ENCODE results near the gene LY86. TPM values are rescaled to one million over a fixed set of nuclear protein-coding genes. Genes with fewer than 3 reads are reported as not detected.

Gene LY86
- total RNA-seq, 2 donors from 2014 or later: 0.91 to 1.3 TPM

DNA sequence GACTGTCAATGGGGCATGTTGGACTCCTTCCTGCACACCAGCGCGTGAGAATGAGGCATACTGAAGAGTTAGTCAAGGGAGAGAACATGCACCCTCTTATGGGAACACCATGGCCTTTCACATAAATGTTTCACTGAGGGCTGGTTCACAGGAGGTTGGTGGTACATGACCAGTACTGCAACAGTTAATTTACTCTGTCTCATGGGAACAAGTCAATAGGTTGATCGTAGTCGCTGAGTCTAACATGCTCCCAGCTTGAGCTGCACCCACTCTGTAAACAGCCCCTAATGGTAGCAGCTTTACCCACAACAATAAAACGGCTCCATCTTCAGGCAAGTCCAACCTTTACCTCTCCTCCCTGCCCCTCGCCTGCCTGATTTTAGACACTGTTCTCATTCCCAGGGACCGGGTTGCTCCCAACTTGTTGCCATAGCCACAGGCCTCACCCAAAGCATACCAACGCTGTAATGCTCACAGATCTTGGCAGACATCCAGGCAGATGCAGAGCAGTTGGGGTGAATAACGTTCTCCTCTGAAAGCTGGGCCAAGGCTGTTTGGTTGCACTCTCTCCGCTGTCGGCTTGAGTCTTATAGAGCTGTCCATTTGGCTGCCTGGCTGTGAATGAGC, 111.3 kb downstream of the LY86 start:
- Histone ChIP-seq H3K9me3 (no peaks in the 10 kb centered on the region), H3K9ac (ENCODE audit: low read depth in 2 of 2, low read length in 2 of 2) (peak overlapping the region in 1 of 2 donors; percentile 68), H3K4me1 (peaks cover 31% of the 10 kb centered on the region), H3K4me3 (no peak overlapping the region), H3K36me3 (no peaks in the 10 kb centered on the region), H3K27ac (peak overlapping the region; percentile 80), H3K27me3 (no peaks in the 10 kb centered on the region)
- intact Hi-C loops (cut with DNase I): no loop called here
- TF ChIP-seq, protein P1, sequence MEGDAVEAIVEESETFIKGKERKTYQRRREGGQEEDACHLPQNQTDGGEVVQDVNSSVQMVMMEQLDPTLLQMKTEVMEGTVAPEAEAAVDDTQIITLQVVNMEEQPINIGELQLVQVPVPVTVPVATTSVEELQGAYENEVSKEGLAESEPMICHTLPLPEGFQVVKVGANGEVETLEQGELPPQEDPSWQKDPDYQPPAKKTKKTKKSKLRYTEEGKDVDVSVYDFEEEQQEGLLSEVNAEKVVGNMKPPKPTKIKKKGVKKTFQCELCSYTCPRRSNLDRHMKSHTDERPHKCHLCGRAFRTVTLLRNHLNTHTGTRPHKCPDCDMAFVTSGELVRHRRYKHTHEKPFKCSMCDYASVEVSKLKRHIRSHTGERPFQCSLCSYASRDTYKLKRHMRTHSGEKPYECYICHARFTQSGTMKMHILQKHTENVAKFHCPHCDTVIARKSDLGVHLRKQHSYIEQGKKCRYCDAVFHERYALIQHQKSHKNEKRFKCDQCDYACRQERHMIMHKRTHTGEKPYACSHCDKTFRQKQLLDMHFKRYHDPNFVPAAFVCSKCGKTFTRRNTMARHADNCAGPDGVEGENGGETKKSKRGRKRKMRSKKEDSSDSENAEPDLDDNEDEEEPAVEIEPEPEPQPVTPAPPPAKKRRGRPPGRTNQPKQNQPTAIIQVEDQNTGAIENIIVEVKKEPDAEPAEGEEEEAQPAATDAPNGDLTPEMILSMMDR (IDR thresholded peaks at IDR 0.05): no peak
- DNase-seq: peak; percentile 96

DNA sequence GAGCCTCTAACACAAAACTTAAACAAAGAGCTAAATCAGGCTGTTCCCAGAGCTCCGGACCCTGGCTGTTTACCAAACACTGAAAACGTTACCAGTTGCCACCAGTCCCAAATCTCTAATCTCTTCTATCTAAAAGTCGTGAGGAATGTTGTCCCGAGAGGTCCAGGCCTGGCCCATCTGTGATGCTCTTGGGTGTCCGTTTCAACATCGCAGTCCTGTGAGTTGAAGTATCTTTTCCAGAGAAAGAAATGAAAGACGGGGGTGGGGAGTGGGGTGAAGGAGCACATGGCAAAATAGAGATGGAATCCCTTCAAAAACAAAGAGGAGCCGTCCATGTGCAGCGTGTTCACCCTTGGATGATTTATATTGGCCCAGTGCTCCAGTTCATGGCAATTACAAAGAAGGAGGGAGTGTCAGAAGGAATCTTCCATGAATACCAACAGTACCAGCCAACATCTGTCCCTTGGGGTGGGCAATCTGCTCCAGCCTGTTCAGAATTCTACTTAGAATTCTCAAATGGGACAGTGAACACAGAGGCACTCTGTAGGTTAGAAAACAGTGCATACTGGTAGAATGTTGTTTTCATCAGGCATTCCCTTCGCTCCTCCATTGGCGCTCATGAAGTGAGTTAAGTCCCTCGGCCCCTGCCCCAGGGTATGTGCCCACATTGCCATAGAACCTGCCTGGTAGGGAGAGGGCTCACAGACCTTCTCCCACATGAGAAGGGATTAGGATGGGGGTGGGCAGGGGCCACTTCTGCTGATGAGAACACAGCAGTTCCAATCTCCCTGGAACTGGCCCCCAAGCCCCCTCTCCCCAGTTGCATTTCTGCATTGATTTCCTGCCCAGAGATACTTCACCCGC, 112.1 kb downstream of the LY86 start:
- Histone ChIP-seq H3K27me3 (no peaks in the 10 kb centered on the region), H3K9me3 (no peaks in the 10 kb centered on the region), H3K36me3 (no peaks in the 10 kb centered on the region), H3K4me1 (peaks cover 26% of the 10 kb centered on the region), H3K4me3 (no peak overlapping the region), H3K27ac (peak overlapping the region; percentile 80), H3K9ac (ENCODE audit: low read depth in 2 of 2, low read length in 2 of 2) (peak overlapping the region in 1 of 2 donors; percentile 68)
- no peak for DNase-seq
- TF ChIP-seq, protein P1 (IDR thresholded peaks at IDR 0.05): no peak
- intact Hi-C loops (cut with DNase I): no loop called here

DNA sequence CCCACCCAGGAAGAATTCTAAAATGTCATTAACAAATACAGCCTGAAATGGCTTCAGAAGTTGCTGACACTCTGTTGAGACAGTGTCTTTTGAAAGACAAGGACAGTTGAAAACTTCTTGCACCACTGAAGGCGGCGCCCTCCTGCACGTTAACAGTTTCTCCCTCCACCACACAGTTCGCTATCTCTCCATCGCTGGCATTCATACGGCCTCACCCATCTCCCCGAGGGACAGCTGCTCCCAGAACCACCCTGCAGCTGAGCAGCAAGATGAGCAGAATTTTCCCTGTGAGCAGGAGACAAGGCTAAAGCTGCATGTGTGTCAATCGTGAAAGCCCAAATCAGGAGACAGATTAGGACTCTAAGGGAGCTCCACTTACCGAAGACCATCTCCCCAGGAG, 113.3 kb downstream of the LY86 start:
- Histone ChIP-seq H3K36me3 (no peaks in the 10 kb centered on the region), H3K4me1 (peaks cover 16% of the 10 kb centered on the region), H3K9ac (ENCODE audit: low read depth in 2 of 2, low read length in 2 of 2) (peak overlapping the region in 1 of 2 donors; percentile 74), H3K27me3 (no peaks in the 10 kb centered on the region), H3K9me3 (no peaks in the 10 kb centered on the region), H3K4me3 (no peak overlapping the region), H3K27ac (peak overlapping the region; percentile 23)
- TF ChIP-seq, protein P1 (IDR thresholded peaks at IDR 0.05): no peak
- intact Hi-C loops (cut with DNase I): no loop called here
- DNase-seq: peak; percentile 76

DNA sequence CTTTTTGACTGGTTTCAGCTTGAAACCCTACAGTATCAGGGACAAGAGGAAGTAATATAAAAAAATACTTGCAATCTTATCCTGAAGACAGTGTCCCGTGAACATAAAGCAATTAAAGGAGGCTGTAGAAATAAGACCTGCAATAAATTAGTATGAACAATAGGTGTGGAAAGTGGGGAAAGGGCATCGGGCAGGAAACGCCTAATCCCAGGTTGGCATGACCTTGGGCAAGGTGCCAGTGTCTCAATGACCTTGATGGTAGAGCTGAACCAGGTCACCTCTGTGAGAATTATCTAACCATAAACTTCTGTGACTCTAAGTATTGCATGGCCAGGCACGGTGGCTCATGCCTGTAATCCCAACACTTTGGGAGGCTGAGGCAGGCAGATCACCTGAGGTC, 115.2 kb downstream of the LY86 start:
- Histone ChIP-seq H3K27me3 (no peaks in the 10 kb centered on the region), H3K27ac (peak overlapping the region; percentile 90)

More for the DNA sequence above, 115.2 kb downstream of the LY86 start:
- intact Hi-C loops (cut with DNase I): no loop called here
- no peaks in the 10 kb centered on the region for H3K9me3 ChIP-seq
- H3K36me3 ChIP-seq: no peaks in the 10 kb centered on the region
- H3K9ac ChIP-seq (ENCODE audit: low read depth in 2 of 2, low read length in 2 of 2): peak overlapping the region in 1 of 2 donors; percentile 90
- DNase-seq: peak; percentile 94
- no peak overlapping the region for H3K4me3 ChIP-seq
- TF ChIP-seq, protein P1 (IDR thresholded peaks at IDR 0.05): no peak
- peaks cover 16% of the 10 kb centered on the region for H3K4me1 ChIP-seq
